BE2C (cell line): Measurements from ENCODE around the gene RELN.

Experiments used
- DNase-seq: peaks from one replicate; pipeline ENCODE4 v3.0.0-alpha.2; 2020
- H3K27me3 ChIP-seq: fragments of 250-450 bp; sonication (Bioruptor Pico); 2 replicates; pipeline ENCODE4 v1.5.1; 2020; ENCODE audit warnings: mild to moderate bottlenecking
- H3K36me3 ChIP-seq: fragments of 250-450 bp; sonication (Bioruptor Pico); 2 replicates; pipeline ENCODE4 v1.5.1; 2020; ENCODE audit warnings: mild to moderate bottlenecking
- H3K4me1 ChIP-seq: fragments of 250-450 bp; sonication (Bioruptor Pico); 2 replicates; pipeline ENCODE4 v1.5.1; 2020
- H3K4me3 ChIP-seq: 2 replicates; pipeline ENCODE4 v1.5.1; 2011; ENCODE audit warnings: low read depth, low read length
- H3K9me3 ChIP-seq: fragments of 250-450 bp; sonication (Bioruptor Pico); 2 replicates; pipeline ENCODE4 v1.5.1; 2020
- TF ChIP-seq, protein P1 (sequence below): IDR thresholded peaks from 2 replicates; pipeline ENCODE4 v1.5.1; 2012; ENCODE audit warnings: mild to moderate bottlenecking, low read depth, low read length

Gene RELN

DNA sequence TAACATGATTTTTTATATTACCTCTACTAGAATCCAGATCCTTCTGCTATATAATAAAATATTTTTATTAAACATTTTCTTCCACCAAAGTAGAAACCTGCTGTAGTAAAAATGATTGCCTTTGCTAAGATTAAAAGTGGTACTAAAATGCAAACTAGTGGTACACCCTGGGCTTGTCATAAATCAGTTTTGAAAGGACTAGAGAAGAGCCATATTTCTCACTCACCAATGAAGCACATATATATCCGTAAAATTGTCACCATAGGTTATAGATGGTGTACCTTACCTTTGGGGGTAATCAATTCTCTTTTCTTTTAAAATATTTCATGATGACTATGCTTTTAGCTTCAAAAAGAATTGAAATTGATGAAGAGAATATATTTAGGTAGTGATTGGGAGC, 290.4 kb downstream of the RELN start:
- TF ChIP-seq, protein P1, sequence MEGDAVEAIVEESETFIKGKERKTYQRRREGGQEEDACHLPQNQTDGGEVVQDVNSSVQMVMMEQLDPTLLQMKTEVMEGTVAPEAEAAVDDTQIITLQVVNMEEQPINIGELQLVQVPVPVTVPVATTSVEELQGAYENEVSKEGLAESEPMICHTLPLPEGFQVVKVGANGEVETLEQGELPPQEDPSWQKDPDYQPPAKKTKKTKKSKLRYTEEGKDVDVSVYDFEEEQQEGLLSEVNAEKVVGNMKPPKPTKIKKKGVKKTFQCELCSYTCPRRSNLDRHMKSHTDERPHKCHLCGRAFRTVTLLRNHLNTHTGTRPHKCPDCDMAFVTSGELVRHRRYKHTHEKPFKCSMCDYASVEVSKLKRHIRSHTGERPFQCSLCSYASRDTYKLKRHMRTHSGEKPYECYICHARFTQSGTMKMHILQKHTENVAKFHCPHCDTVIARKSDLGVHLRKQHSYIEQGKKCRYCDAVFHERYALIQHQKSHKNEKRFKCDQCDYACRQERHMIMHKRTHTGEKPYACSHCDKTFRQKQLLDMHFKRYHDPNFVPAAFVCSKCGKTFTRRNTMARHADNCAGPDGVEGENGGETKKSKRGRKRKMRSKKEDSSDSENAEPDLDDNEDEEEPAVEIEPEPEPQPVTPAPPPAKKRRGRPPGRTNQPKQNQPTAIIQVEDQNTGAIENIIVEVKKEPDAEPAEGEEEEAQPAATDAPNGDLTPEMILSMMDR, result no peak
- Histone ChIP-seq H3K4me3 (no peak overlapping the region), H3K36me3 (peaks cover 29% of the 10 kb centered on the region), H3K9me3 (no peaks in the 10 kb centered on the region), H3K4me1 (peaks cover 60% of the 10 kb centered on the region), H3K27me3 (no peaks in the 10 kb centered on the region)
- no peak for DNase-seq

DNA sequence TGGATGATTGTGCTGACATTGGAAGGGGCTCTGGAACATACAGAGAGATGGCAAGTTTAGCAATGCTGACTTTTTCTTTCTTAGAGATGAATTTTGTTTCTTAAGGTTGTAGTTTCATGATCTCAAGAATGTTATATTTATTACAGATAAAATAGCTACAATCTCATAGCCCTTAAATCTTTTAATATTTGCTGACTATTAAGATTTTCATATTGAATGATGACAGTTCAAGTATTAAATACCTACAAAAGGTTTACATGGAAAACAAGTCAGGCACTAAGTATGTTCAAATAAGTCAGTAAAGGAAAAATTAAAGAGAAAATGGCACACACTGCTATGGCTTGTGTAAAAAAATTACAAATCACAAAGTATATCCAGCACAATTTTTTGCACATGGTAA, 291.4 kb downstream of the RELN start:
- Histone ChIP-seq H3K9me3 (no peaks in the 10 kb centered on the region), H3K36me3 (peaks cover 35% of the 10 kb centered on the region), H3K4me1 (peaks cover 51% of the 10 kb centered on the region), H3K27me3 (no peaks in the 10 kb centered on the region), H3K4me3 (no peak overlapping the region)
- TF ChIP-seq, protein P1, result no peak
- no peak for DNase-seq

DNA sequence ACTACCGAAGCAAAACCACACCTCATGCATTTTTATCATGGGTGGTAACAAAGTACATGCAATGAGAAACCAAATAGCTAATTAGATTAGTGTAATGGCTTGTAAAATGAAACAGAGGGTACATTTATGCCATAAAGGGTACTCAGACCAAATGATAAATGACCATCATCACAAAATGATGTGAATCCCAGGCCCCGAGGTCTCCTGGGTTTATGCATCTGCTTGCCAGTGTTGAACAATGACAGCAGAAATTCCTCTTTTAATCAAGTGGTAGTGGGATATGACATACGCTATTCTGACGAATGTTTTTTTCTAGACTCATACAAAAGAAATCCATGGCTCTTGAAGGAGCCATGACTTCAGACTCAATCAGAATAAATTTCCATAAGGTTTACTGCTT, 293.9 kb downstream of the RELN start:
- DNase-seq, result peak; percentile 80
- TF ChIP-seq, protein P1, result no peak
- Histone ChIP-seq H3K4me3 (no peak overlapping the region), H3K36me3 (peaks cover 50% of the 10 kb centered on the region), H3K4me1 (peaks cover 36% of the 10 kb centered on the region), H3K27me3 (no peaks in the 10 kb centered on the region), H3K9me3 (no peaks in the 10 kb centered on the region)

DNA sequence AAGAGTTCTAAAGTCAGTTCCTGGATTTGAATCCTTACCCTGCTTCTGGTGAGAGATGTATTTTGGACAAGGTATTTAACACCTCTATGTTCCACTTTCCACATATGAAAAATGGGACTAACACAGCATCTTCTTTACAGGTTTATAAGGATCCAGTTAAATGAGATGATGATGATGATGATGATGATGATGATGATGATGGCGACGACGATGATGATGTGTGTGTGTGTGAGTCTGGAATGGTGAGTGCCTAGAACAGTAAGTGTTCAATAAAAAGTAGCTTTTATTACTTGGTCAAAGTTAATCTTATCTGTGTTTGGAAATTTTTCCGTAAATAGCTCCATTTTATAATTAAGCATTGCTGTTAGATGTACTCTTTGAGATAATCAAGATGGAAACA, 295.2 kb downstream of the RELN start:
- H3K4me3 ChIP-seq, result no peak overlapping the region
- peaks cover 48% of the 10 kb centered on the region for H3K4me1 ChIP-seq
- TF ChIP-seq, protein P1, result no peak

DNA sequence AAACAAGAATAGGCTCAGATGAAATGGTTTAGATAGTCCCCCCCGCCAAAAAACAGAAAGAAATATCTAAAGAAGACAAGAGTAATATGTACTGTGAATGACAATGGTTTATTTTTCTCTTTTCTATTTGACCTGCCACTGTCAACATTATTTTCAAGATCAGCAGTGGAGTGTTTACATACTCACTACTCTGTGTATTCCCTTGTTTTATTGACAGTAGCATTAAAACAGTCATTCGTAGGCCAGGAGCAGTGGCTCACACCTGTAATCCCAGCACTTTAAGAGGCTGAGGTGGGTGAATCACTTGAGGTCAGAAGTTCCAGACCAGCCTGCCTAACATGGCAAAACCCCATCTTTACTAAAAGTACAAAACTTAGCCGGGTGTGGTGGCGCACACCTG, 298.2 kb downstream of the RELN start:
- Histone ChIP-seq H3K4me3 (no peak overlapping the region), H3K27me3 (no peaks in the 10 kb centered on the region), H3K4me1 (peaks cover 51% of the 10 kb centered on the region), H3K9me3 (no peaks in the 10 kb centered on the region), H3K36me3 (peaks cover 38% of the 10 kb centered on the region)
- DNase-seq, result no peak
- TF ChIP-seq, protein P1, result no peak

More for the DNA sequence above, 295.2 kb downstream of the RELN start:
- Histone ChIP-seq H3K36me3 (peaks cover 50% of the 10 kb centered on the region), H3K9me3 (no peaks in the 10 kb centered on the region), H3K27me3 (no peaks in the 10 kb centered on the region)
- no peak for DNase-seq

DNA sequence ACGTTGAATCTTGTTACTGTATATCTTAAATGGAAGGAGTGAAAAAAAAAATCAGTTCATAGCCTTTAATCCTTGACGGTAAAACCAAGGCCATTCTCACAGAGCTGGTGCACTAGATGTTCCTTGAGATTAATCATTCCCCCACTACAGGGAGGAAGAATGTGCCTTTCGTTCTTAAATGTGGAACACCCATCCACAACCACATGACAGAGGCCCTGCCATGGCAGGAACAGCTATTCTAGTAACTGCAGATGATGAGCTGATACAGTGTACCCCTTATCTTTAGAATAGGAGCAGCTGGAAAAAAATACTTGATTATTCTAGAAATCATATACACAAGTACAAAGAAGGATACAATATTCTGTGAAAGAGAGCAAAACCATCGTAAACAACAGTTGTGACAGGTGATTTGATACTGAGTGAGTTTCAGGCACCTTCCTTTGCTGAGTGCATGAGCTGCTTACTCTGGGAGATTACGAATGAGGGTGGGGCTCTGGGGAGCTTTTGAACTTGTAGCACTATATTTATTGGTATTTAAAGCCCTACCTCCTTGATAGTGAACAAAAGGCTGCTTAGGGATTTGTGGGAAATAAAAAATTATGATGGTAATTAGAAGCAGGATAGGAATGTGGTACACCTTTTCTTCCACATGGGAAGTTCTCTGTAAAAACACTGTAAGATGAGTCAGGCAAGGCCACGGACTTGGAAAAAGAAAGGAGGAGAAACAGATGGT, 299.1 kb downstream of the RELN start:
- Histone ChIP-seq H3K4me1 (peaks cover 47% of the 10 kb centered on the region), H3K4me3 (no peak overlapping the region)
- no peak for DNase-seq

More for the DNA sequence above, 299.1 kb downstream of the RELN start:
- Histone ChIP-seq H3K27me3 (no peaks in the 10 kb centered on the region), H3K9me3 (no peaks in the 10 kb centered on the region), H3K36me3 (peaks cover 37% of the 10 kb centered on the region)
- TF ChIP-seq, protein P1, result no peak
